Activated T-helper 2 cell treated with anti-CD3 and anti-CD28 coated beads, Interferon-gamma antibody, Interleukin-2, Interleukin-4, amounts not matched to agents 10 μg/mL and 5 μg/mL and 100 μg/mL, durations not matched to agents 14 hours and 24 hours and 36 hours (primary cell): Measurements from ENCODE around the gene PKMYT1. TPM values are rescaled to one million over a fixed set of nuclear protein-coding genes. Genes with fewer than 3 reads are reported as not detected.

Experiments
- DNase-seq: peaks from one replicate; pipeline ENCODE4 v3.0.0; 2021; ENCODE audit warnings: low spot score
- H3K27ac Mint-ChIP-seq: one replicate; pipeline ENCODE4 v1.8.0; 2021; ENCODE audit warnings: mixed read lengths
- H3K27me3 Mint-ChIP-seq: one replicate; pipeline ENCODE4 v1.8.0; 2021; ENCODE audit warnings: low read depth, mixed read lengths
- H3K36me3 Mint-ChIP-seq: one replicate; pipeline ENCODE4 v1.8.0; 2021; ENCODE audit warnings: low read depth, mixed read lengths
- H3K4me1 Mint-ChIP-seq: one replicate; pipeline ENCODE4 v1.8.0; 2021; ENCODE audit warnings: low read depth, mixed read lengths
- H3K4me3 Mint-ChIP-seq: one replicate; pipeline ENCODE4 v1.8.0; 2021; ENCODE audit warnings: low read depth, mild to moderate bottlenecking, moderate library complexity, mixed read lengths
- H3K9me3 Mint-ChIP-seq: one replicate; pipeline ENCODE4 v1.8.0; 2021; ENCODE audit warnings: mixed read lengths
- intact Hi-C: fragments of 100-400 bp; cut with micrococcal nuclease; formaldehyde crosslinking; loops from one replicate; pipeline ENCODE4 v1.15.1; 2023
- total RNA-seq: library from RNA; stranded (reverse); gene quantifications from 2 replicates; pipeline ENCODE4 v1.2.3, GENCODE V29; 2022

The PKMYT1 gene
- total RNA-seq, 1 donor from 2014 or later, result 106 TPM

GRCh38 chr16:2985462-2985861 lies 5.2 kb upstream of the PKMYT1 start:
- Mint-ChIP-seq H3K9me3 (no peaks in the 10 kb centered on the region), H3K36me3 (no peaks in the 10 kb centered on the region), H3K27ac (no peak overlapping the region), H3K4me1 (peaks cover 9% of the 10 kb centered on the region), H3K4me3 (no peak overlapping the region), H3K27me3 (peaks cover 2% of the 10 kb centered on the region)
- DNase-seq, result no peak
- intact Hi-C loops, result no loop called here

GRCh38 chr16:2983706-2984136 lies 3.5 kb upstream of the PKMYT1 start:
- peak; percentile 60 for DNase-seq
- Mint-ChIP-seq H3K9me3 (no peaks in the 10 kb centered on the region), H3K27me3 (no peaks in the 10 kb centered on the region), H3K4me3 (peak overlapping the region; percentile 26), H3K36me3 (peaks cover 3% of the 10 kb centered on the region), H3K27ac (no peak overlapping the region), H3K4me1 (peaks cover 9% of the 10 kb centered on the region)
- intact Hi-C loops, result loop anchor here (2.0 to 5.0 kb wide), 2 partner anchors 15 to 39 kb away; partner anchors contain the start of genes HCFC1R1, PAQR4, THOC6 and TNFRSF12A

- no peak for DNase-seq
- intact Hi-C loops, result loop anchor here (2.0 to 5.0 kb wide), 2 partner anchors 14 to 40 kb away; partner anchors contain the start of genes HCFC1R1, PAQR4, THOC6 and TNFRSF12A
- H3K4me1 Mint-ChIP-seq, result peaks cover 9% of the 10 kb centered on the region
- H3K27ac Mint-ChIP-seq, result no peak overlapping the region
- H3K4me3 Mint-ChIP-seq, result peak overlapping the region; percentile 0
- no peaks in the 10 kb centered on the region for H3K9me3 Mint-ChIP-seq
- peaks cover 8% of the 10 kb centered on the region for H3K36me3 Mint-ChIP-seq
- H3K27me3 Mint-ChIP-seq, result no peaks in the 10 kb centered on the region
Measured at GRCh38 chr16:2982402-2982801, 2.2 kb upstream of the PKMYT1 start.

GRCh38 chr16:2981899-2982250 lies 1.6 kb upstream of the PKMYT1 start:
- intact Hi-C loops, result loop anchor here (2.0 to 5.0 kb wide), 2 partner anchors 13 to 40 kb away; partner anchors contain the start of genes HCFC1R1, PAQR4, THOC6 and TNFRSF12A
- H3K4me3 Mint-ChIP-seq, result peak overlapping the region; percentile 90
- no peak for DNase-seq
- peaks cover 9% of the 10 kb centered on the region for H3K4me1 Mint-ChIP-seq
- H3K9me3 Mint-ChIP-seq, result no peaks in the 10 kb centered on the region
- H3K27me3 Mint-ChIP-seq, result no peaks in the 10 kb centered on the region
- H3K27ac Mint-ChIP-seq, result peak overlapping the region; percentile 45
- peaks cover 12% of the 10 kb centered on the region for H3K36me3 Mint-ChIP-seq

- no peak for DNase-seq
Measured at GRCh38 chr16:2981177-2981898, 1.1 kb upstream of the PKMYT1 start.

GRCh38 chr16:2979669-2980226 lies 498 bp downstream of the PKMYT1 start:
- Mint-ChIP-seq H3K4me1 (peaks cover 9% of the 10 kb centered on the region), H3K27ac (peak overlapping the region; percentile 88), H3K9me3 (no peaks in the 10 kb centered on the region), H3K27me3 (no peaks in the 10 kb centered on the region), H3K4me3 (peak overlapping the region; percentile 90), H3K36me3 (peaks cover 20% of the 10 kb centered on the region)
- intact Hi-C loops, result loop anchor here (5.0 kb wide), 1 partner anchor 43 kb away; the partner anchor contains the start of genes HCFC1R1, THOC6 and TNFRSF12A
- peak; percentile 38 for DNase-seq

More at GRCh38 chr16:2981177-2981898, 1.1 kb upstream of the PKMYT1 start:
- Mint-ChIP-seq H3K36me3 (peaks cover 14% of the 10 kb centered on the region), H3K4me1 (peaks cover 9% of the 10 kb centered on the region), H3K27me3 (no peaks in the 10 kb centered on the region), H3K27ac (peak overlapping the region; percentile 82), H3K4me3 (peak overlapping the region; percentile 90), H3K9me3 (no peaks in the 10 kb centered on the region)
- intact Hi-C loops, result loop anchor here (5.0 kb wide), 1 partner anchor 41 kb away; the partner anchor contains the start of genes HCFC1R1, THOC6 and TNFRSF12A

- H3K27me3 Mint-ChIP-seq, result no peaks in the 10 kb centered on the region
- no peak overlapping the region for H3K27ac Mint-ChIP-seq
- DNase-seq, result no peak
- intact Hi-C loops, result no loop called here
- peaks cover 24% of the 10 kb centered on the region for H3K36me3 Mint-ChIP-seq
- no peaks in the 10 kb centered on the region for H3K9me3 Mint-ChIP-seq
- H3K4me3 Mint-ChIP-seq, result no peak overlapping the region
- H3K4me1 Mint-ChIP-seq, result peaks cover 9% of the 10 kb centered on the region
Measured at GRCh38 chr16:2977440-2977839, 2.8 kb downstream of the PKMYT1 start.

GRCh38 chr16:2976673-2977072 lies 3.6 kb downstream of the PKMYT1 start:
- Mint-ChIP-seq H3K9me3 (no peaks in the 10 kb centered on the region), H3K27me3 (no peaks in the 10 kb centered on the region), H3K4me1 (peaks cover 7% of the 10 kb centered on the region), H3K36me3 (peaks cover 32% of the 10 kb centered on the region), H3K4me3 (no peak overlapping the region), H3K27ac (no peak overlapping the region)
- intact Hi-C loops, result no loop called here
- DNase-seq, result no peak

- DNase-seq, result no peak
- Mint-ChIP-seq H3K4me1 (peaks cover 5% of the 10 kb centered on the region), H3K9me3 (no peaks in the 10 kb centered on the region), H3K27ac (no peak overlapping the region), H3K36me3 (peaks cover 33% of the 10 kb centered on the region), H3K4me3 (no peak overlapping the region), H3K27me3 (no peaks in the 10 kb centered on the region)
- intact Hi-C loops, result no loop called here
Measured at GRCh38 chr16:2976201-2976600, 4.0 kb downstream of the PKMYT1 start.

- Mint-ChIP-seq H3K4me1 (peaks cover 11% of the 10 kb centered on the region), H3K27me3 (no peaks in the 10 kb centered on the region), H3K36me3 (peaks cover 41% of the 10 kb centered on the region), H3K4me3 (no peak overlapping the region), H3K9me3 (no peaks in the 10 kb centered on the region), H3K27ac (no peak overlapping the region)
- intact Hi-C loops, result no loop called here
- DNase-seq, result no peak
Measured at GRCh38 chr16:2975161-2975795, 5.0 kb downstream of the PKMYT1 start.

- no peak for DNase-seq
- peaks cover 12% of the 10 kb centered on the region for H3K4me1 Mint-ChIP-seq
- H3K27me3 Mint-ChIP-seq, result no peaks in the 10 kb centered on the region
- no peaks in the 10 kb centered on the region for H3K9me3 Mint-ChIP-seq
- H3K27ac Mint-ChIP-seq, result no peak overlapping the region
- intact Hi-C loops, result no loop called here
- H3K4me3 Mint-ChIP-seq, result no peak overlapping the region
- H3K36me3 Mint-ChIP-seq, result peaks cover 41% of the 10 kb centered on the region
Measured at GRCh38 chr16:2974319-2975056, 5.8 kb downstream of the PKMYT1 start.

GRCh38 chr16:2973605-2974318 lies 6.5 kb downstream of the PKMYT1 start:
- Mint-ChIP-seq H3K27ac (no peak overlapping the region), H3K4me3 (no peak overlapping the region), H3K27me3 (no peaks in the 10 kb centered on the region), H3K9me3 (no peaks in the 10 kb centered on the region), H3K4me1 (peaks cover 12% of the 10 kb centered on the region), H3K36me3 (peaks cover 38% of the 10 kb centered on the region)
- intact Hi-C loops, result no loop called here
- no peak for DNase-seq
